GM12874 (cell line): ENCODE data around the gene GMEB2.

Source experiments
- CTCF ChIP-seq: IDR thresholded peaks from 2 replicates; pipeline ENCODE4 v1.5.1; 2011; ENCODE audit warnings: low read depth, mild to moderate bottlenecking, control low read depth, low read length, moderate library complexity; ENCODE audit not compliant: insufficient read depth

GMEB2 gene

GRCh38 chr20:63659370-63659769 lies 32.5 kb upstream of the GMEB2 start:
- TF ChIP-seq CTCF: no peak

GRCh38 chr20:63658749-63659187 lies 31.9 kb upstream of the GMEB2 start:
- no peak for TF ChIP-seq CTCF

GRCh38 chr20:63657937-63658748 lies 31.2 kb upstream of the GMEB2 start, which contains the start of gene RTEL1:
RTEL1 (plus strand) TSS chr20:63658312; CDS start chr20:63659403, 1,091 bp downstream.
- TF ChIP-seq CTCF: no peak

- no peak for TF ChIP-seq CTCF
Measured at GRCh38 chr20:63657260-63657936, 30.5 kb upstream of the GMEB2 start.

GRCh38 chr20:63656451-63656850 lies 29.6 kb upstream of the GMEB2 start:
- no peak for TF ChIP-seq CTCF

- no peak for TF ChIP-seq CTCF
Measured at GRCh38 chr20:63655249-63655648, 28.3 kb upstream of the GMEB2 start.

- no peak for TF ChIP-seq CTCF
Measured at GRCh38 chr20:63653974-63654668, 27.2 kb upstream of the GMEB2 start.
